Superior temporal gyrus (tissue), 1 donor: ENCODE results near the gene TMTC2.

Experiments used
- DNase-seq: peaks from one replicate; pipeline ENCODE4 v3.0.0-alpha.2; 2016; ENCODE audit errors: extremely low spot score

TMTC2 gene

DNA sequence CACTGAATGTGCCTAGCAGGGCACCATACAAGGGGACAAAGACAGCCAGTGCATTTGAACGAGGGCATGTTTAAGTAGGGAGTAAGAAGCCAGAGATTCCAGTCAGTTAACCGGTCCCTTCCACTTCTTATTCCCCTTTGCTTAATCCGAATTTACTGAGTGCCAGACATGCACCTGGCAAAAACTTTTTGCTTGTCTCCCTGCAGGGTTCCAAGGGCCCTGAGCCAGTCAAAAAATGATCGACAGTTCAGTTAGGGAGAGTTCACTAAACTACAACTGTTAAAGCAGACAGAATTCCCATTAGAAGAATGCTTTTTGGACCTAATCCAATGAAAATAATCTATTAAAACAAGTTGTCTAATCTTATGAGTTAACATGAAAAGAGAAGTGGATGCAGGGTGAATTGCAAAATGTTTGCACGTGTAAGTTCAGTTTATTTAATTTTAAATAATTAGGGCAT, 193.8 kb downstream of the TMTC2 start:
- DNase-seq: peak; percentile 47

DNA sequence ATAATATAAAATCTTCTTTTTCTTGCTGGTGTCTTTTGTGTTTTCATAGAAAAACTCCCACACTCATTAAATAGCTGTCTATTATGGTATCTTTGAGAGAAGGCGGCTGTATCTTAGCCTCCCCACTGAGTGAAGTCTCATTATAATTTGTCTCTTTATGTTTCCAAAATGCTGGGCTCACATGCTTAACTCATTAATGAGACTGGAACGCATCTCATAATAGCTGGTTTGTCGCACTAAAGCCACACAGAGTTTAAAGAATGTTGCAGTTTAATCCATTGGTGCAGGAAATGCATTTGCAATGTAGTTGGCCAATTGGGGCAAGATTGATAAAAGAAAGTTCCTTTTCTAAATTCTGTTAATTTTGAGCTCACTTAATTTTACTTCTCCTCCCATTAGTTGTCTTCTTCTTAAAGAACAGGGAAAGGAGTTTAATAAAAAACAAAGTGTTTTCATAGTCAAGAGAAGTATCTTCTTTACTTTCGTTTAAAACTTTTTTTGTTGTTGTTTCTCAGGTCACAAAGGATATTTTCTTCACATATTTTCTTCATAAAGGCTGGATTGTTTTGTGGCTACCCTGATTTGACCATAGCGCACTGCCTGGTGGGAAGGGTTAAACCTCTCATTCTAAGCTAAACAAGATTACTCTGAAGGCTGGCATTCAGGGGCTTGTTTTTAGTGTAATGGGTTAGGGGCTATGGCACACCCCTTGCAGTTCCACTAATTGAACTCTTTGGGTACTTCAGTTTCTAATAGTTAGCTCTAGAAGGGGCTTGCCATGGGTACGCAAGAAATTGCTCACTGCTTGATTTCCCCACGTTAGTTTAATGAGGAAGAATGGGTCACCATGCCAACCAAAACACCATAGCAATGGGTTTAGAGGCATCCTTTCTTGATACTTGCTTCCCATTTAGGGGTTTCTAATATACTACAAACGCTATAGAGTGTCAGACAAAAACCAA, 197.0 kb downstream of the TMTC2 start:
- DNase-seq: peak; percentile 51

DNA sequence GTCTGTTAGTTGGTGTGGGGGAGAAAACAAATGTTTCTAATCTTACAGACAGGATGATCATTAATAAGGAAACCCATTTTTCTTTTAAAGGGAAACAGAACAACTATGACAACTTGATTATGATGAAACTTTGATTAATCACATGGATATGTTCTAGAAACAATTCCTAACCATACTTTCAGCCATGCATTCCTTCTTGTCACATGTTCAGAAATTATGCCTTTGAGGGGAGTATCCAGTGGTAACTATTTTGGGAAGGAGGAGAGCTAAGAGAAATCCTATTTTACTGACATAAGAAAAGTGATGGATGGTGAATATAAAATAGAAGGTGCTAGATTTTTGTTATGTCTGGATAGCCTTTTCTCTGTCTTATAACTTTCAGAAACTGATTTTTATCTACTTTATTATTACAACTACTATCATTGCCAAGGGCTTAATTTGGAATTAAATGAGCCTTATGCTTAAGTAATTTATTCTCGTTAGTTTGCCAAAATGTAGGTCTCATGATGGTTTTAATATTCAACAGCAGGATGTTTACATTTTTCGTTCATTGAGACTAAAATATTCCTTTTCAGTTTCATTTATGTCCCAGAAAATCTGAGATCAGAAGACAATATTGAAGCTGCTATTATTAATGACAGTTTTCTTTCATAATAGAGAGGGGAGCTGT, 200.1 kb downstream of the TMTC2 start:
- DNase-seq: no peak

DNA sequence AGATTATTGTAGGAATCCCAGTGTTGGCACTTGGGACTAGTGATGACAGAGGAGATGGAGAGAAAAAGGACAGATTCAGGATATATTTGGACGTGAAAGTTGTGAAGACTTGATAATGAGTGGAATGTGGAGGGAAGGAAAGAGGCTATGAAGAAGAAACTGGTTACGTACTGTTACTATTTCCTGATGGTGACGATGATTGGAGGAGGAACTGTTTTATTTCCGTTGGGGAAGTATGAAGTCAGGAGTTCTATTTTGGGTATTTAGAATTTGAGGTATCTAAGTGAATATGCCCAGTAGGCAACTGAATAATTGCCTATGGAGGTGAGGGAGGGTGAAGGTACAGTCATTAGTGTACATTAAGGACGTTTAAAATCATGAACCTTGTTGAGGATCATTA, 207.2 kb downstream of the TMTC2 start:
- no peak for DNase-seq

DNA sequence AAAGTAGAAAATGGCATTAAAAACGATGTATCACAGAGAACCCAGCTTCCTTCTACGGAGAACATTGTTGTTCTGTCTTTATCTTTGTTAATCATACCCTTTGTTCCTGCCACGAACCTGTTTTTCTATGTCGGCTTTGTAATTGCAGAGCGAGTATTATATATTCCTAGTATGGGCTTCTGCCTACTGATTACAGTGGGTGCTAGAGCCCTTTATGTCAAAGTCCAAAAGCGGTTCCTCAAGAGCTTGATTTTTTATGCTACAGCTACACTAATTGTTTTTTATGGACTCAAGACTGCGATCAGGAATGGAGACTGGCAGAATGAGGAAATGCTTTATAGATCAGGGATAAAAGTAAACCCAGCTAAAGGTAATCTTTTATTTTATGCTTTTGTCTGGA, 209.6 kb downstream of the TMTC2 start:
- no peak for DNase-seq

DNA sequence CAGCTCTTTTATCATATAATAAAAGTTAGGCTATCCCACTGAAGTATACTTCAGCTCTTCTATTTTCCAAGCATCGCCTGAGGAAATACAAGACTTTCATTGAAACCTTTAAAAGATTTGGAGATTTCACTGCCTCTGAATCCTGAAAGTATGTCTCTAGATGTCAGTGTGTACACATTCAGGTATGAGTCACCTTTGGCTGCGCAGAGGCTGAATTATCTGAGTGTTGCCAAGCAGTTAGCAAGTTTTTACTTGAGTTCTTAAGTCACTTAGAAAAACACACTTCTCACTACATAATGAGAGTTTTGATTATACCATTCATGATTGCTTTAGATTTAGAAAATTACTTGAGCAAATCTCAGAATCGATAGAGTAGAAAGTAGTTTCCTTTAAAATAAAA, 210.3 kb downstream of the TMTC2 start:
- no peak for DNase-seq

DNA sequence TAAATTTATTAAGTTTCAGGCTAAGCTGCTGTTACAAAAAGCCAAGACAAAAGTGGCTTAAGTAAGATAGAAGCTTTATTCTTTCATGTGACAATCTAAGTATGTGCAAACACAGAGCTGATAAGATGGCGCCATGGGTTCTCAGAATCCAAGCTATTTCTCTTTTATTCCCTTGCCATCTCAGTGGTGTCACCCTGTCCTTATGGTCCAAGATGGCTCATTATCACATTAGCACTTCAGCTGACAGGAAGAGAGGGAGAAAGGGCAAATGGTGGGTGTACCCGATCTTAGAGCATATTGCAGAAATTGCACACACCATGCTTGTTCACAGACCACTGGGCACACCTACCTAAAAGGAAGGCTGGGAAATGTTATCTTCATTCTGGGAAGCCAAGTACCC, 211.7 kb downstream of the TMTC2 start:
- no peak for DNase-seq

DNA sequence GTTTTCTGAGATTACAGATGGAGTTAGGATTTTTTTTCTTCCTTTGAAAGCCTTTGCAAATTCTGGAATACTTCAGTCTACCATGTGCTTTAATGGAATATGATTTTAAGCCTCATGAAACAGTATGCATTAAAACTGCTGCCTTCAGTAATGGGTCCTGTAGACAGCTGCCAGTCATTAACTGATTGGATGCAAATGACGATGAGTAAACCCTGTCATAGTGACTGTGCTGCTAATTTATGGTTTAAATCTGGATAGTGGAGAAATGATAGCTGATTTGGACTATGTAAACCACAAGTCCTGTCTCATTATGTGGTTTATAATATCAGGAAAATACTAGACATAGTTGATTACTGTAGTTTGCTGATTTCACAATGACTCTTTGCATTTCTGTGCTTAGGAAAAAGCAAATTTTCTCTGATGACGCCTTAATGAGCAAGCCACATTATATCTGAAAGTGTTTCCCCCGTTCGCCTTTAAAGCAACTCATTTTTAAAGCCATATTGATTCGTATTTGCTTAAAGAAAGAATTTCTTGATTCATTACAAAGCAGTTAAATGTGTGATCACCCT, 217.6 kb downstream of the TMTC2 start:
- DNase-seq: no peak

DNA sequence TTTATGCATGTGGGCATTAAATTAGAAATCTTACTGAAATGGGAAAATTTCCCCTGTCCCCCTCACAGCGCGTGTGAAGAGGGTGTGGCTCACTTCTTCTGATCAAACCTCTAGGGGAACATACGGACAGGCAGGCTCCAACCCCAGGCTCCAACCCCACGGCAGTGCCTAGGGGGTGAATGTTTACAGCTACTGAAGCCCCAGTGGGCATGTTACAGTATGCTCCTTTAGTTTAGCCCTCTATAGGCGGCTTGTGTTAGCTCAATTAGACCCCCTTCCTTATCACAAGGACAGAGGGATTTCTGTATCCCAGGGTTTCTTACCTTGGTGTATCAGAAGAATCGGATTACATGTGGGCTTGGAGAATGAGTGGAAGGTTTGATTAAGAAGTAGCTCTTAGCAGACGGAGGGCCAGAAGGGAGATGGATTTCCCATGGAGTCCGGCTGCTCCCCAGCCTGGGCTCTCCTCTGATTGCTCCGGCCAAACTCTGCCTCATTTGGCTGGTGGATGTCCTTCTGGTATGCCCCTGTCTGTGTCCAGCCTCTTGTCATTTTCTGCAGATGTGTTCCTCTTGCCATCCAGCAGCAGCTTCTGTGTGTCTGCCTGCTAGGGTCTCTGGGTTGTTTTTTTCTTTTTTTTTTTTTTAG, 223.7 kb downstream of the TMTC2 start:
- DNase-seq: no peak

DNA sequence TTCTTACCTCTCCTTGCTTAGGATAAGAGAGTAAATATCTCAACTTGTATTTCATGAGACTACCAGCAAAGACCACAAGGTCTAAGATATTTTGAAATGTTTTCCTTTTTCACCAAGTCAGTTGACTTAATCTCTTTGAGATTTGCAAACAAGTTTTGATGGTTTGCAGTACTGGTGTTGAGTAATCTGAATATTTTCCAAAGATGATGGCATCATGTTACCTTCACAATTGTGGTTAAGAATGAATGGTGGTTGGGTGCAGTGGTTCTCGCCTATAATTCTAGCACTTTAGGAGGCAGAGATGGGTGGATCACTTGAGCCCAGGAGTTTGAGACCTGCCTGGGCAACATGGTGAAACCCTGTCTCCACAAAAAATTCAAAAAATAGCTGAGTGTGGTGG, 225.7 kb downstream of the TMTC2 start:
- DNase-seq: no peak

DNA sequence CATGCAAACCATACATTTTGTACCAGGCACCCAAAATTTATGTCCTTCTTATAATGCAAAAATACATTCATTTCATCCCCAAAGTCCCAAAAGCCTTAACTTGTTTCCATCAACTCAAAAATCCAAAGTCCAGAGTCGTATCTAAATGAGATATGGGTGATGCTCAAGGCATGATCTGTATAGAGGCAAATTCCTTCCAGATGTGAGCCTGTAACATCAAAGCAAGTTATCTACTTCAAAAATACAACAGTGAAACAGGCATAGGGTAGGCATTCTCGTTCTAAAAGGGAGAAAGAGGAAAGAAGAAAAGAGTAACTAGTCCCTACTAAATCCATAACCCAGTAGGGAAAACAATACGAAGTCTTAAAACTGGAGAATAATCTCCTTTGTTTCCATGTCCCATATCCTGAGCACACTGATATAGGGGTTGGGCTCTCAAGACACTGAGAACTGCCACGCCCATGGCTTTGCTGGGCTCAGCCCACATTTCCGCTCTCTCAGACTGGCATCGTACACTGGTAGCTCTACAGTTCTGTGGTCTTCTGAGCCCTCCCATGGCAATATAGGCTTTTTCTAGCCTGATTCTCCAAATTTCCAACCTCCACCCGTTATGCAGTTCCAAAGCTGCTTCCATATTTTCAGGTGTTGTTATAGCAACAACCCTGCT, 232.8 kb downstream of the TMTC2 start:
- no peak for DNase-seq

DNA sequence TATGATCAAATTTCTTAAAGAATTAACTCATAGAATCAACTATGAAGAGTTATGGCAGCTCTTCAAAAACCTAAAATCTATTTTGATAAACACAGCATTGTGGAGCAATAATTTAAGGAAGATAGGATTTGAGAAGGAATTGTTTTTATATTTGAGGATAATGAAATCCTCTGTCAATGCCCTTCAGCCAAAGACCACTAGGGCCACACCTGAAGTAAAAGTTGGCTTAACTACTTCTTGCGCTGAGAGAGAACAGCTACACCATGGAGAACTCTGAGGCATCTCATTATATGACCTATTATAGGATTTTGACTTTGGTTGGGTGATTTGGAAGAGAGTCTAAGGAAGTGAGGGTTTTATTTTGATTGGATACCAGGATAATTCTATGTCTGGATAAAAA, 237.2 kb downstream of the TMTC2 start:
- no peak for DNase-seq

DNA sequence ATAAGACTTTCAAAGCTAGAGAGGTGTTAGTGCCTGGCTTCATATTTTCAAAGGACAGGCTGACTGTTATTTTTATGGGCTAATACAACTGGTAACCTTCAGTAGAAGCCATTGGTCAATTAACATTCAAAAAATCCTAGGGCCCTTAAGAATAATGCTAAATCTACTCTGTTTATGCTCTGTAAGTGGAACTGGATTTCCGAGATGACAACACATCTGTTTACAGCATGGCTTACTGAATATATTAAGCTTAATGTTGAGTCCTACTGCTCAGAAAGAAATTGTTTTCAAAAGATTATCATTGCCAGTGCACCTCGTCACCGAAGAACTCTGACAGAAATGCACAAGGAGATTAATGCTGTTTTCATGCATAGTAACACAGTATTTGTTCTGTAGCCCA, 239.9 kb downstream of the TMTC2 start:
- no peak for DNase-seq

DNA sequence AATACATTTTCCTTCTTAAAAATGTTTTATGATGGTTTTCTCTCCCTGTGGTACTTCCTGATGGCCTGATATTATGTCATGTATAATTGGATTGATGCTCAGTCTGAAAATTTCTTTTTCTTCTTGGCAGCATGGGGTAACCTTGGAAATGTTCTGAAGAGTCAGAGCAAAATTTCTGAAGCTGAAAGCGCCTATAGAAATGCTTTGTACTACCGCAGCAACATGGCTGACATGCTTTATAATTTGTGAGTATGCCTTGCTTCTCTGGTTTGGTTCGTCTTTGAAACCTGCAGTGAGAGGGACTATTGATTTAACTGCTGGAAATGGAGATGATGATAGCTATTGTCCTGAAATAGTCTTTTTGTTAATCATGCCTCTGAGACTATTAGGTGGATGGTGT, 243.6 kb downstream of the TMTC2 start:
- no peak for DNase-seq

DNA sequence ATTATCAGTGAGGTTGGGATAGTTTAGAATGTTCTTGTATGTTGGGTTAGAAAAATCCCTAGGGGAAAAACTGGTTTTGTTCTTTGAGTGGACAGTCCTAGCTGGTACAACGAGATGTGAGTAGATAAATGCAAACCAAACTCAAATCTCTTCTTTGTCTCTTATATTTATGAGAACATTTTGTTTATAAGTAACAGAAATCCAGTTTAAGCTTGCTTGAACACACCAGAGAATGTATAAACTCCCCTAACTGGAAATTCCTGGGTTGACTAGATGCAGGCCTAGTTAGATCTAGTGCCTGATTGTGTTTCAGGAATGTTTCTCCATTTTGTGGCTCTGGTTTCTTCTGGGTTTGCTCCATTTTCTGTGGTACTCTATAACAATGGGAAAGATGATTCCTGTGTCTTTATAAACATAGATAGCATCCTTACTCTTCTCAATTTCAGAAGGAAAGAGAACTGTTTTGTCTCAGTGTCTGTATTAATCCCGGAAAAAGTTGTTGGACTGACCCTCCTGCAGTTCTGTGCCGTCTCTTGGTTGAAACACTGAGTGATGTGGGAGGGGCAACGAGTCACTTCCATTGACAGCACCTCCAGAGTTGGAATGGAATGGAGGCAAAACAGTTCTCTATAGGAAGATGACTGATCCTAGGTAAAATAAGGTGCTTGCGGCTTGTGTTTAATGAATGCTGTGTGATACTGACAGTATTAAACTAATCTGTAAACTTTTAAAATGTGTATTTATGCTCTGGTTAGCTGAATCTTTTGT, 244.8 kb downstream of the TMTC2 start:
- DNase-seq: no peak

DNA sequence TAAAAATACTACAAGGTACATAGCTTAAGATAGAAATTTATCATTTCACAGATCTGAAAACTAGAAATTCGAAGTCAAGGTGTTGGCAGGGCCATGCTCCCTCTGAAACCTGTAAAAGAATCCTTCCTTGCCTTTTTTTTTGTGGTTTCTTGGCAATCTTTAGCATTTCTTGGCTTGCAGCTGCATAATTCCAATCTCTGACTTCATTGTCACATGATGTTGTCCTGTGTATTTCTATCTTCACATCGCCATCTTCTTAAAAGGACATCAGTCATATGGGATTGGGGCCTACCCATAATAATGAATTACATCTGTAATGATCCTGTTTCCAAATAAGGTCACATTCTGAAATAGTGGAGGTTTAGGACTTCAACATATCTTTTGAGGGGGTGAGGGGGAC, 250.4 kb downstream of the TMTC2 start:
- DNase-seq: no peak

DNA sequence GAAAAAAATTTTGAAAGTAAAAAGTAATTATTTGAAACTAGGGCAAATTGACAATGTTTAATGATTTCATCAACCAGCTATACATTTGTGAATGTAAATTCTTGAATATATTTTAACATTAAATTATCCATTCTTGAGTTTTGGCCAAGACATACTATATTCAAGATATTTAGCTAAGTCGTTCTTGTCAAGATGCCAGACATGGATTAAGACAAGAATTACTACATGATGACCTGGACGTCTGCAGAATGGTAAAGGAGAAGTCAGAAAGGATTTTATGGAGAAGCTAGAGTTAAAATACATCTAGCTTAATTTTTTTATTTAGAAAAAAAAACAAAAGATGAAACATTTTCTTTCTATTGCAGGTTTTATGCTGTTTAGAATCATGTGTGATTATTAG, 255.8 kb downstream of the TMTC2 start:
- DNase-seq: no peak

DNA sequence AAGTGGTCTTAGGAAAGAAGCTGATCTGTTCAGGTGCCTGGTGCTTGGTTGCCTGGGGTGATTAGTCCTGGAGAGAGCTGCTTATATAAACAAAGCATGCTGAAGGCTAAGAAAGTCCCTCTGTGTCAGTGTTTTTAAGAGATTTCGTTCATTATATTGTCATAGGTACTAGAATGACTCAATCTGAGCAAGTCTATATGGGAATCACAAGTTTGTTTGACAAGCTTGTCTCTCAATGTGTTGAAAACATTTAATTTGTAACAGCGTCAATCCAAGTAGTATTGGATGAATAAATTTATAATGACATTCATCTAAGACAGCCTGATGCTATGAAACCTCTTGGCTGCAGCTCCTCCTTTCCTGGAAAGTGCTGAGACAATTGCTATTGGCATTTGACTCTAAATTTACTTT, 256.3 kb downstream of the TMTC2 start:
- DNase-seq: no peak

DNA sequence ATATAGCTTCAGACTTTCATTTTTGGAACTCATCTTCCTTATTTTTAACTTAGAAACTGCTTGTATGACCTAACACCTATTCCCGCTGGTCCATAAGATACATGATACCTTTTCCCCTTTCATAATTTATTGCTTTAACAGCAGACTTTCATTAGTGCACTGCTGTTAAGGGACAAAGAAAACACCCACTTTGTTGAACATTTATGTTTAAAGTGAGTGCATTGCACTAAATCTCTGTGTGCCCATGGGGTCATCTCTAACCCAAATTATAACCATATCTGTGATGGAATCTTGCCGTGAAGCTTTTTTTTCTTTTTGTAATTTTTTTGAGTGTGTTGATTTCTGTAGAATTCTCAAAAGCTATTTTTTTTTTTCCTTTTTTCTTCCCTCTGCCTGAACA, 261.8 kb downstream of the TMTC2 start:
- no peak for DNase-seq

DNA sequence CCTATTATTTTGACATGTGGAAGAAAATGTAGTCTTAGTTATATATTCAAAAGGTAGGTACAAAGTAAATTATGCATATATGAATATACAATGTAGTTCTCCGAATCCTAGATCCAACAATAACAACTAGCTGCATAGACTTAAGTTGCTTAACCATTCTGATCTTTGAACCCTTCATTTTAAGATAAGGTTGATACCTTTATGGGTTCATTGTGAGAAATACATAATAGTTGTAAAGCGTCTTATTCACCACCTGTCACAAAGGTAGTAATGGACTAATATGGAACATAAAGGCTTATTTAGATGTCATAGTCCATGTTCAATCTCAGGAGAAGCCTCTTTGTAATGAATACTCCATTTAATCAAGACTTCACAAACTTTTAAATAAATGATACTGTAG, 263.6 kb downstream of the TMTC2 start:
- DNase-seq: no peak

DNA sequence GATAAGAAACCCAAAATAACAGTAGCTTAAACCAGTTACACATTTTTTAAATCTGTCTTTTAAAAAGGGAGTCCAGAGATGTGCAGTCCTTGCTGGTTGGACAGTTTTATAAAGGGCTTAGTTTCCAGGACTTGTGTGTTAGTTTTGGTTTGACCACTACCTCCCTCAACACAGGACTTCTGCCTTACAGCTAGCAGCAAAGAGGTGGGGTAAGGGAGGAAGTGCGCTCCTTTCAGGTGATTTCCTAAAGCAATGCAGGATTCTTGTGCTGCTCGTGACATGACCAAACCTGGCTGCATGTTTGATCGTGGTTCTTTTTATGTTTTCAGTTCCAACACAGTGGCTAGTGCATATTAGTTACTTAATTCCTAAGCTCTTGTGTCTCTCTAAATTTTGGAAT, 266.2 kb downstream of the TMTC2 start:
- no peak for DNase-seq
